ENCODE data around the gene SLC23A2. TPM values are rescaled to one million over a fixed set of nuclear protein-coding genes. Genes with fewer than 3 reads are reported as not detected.
A peak's percentile ranks its signal among the peaks of the same experiment; 100 is the strongest.

Gene SLC23A2
- total RNA-seq, 1 donor = 14.2 TPM

GRCh38 chr20:4962241-4962855, 39.0 kb downstream of the SLC23A2 start:
- DNase-seq (ENCODE audit: low read depth) = no peak
- TF ChIP-seq CTCF (IDR thresholded peaks at IDR 0.05; ENCODE audit: insufficient read depth, low read depth, low read length) = no peak
- H3K4me3 ChIP-seq (ENCODE audit: low read depth, low read length) = no peak overlapping the region

GRCh38 chr20:4961746-4962145, 39.6 kb downstream of the SLC23A2 start:
- TF ChIP-seq CTCF (IDR thresholded peaks at IDR 0.05; ENCODE audit: insufficient read depth, low read depth, low read length) = no peak
- peak; percentile 99 for DNase-seq (ENCODE audit: low read depth)
- H3K4me3 ChIP-seq (ENCODE audit: low read depth, low read length) = no peak overlapping the region

- peak; percentile 81 for DNase-seq (ENCODE audit: low read depth)
- TF ChIP-seq CTCF (IDR thresholded peaks at IDR 0.05; ENCODE audit: insufficient read depth, low read depth, low read length) = no peak
- no peak overlapping the region for H3K4me3 ChIP-seq (ENCODE audit: low read depth, low read length)
Measured at GRCh38 chr20:4959592-4959991, 41.7 kb downstream of the SLC23A2 start.

GRCh38 chr20:4957939-4958362, 43.4 kb downstream of the SLC23A2 start:
- TF ChIP-seq CTCF (IDR thresholded peaks at IDR 0.05; ENCODE audit: insufficient read depth, low read depth, low read length) = no peak
- H3K4me3 ChIP-seq (ENCODE audit: low read depth, low read length) = no peak overlapping the region
- DNase-seq (ENCODE audit: low read depth) = no peak

GRCh38 chr20:4957187-4957586, 44.1 kb downstream of the SLC23A2 start:
- no peak for DNase-seq (ENCODE audit: low read depth)
- TF ChIP-seq CTCF (IDR thresholded peaks at IDR 0.05; ENCODE audit: insufficient read depth, low read depth, low read length) = no peak
- H3K4me3 ChIP-seq (ENCODE audit: low read depth, low read length) = no peak overlapping the region

GRCh38 chr20:4956200-4956810, 45.0 kb downstream of the SLC23A2 start:
- TF ChIP-seq CTCF (IDR thresholded peaks at IDR 0.05; ENCODE audit: insufficient read depth, low read depth, low read length) = peak; percentile 77
- peak; percentile 74 for DNase-seq (ENCODE audit: low read depth)
- H3K4me3 ChIP-seq (ENCODE audit: low read depth, low read length) = no peak overlapping the region

All from fibroblast of villous mesenchyme (primary cell).